Skeletal muscle tissue (tissue), 4 donors: ENCODE data around the gene SBF1. TPM values are rescaled to one million over a fixed set of nuclear protein-coding genes. Genes with fewer than 3 reads are reported as not detected.
"Not testable (repeated sequence)": the region's sequence is repeated elsewhere in the genome, so short reads cannot be mapped to it uniquely, and the experiment has no call there.

Source experiments
- H3K27ac ChIP-seq: one replicate; pipeline ENCODE4 v1.7.0; 2013; ENCODE audit warnings: mild to moderate bottlenecking, low read depth, low read length, inconsistent platforms
- H3K27me3 ChIP-seq, 3 donors: one replicate each; pipeline ENCODE4 v1.7.0; 2013; ENCODE audit warnings: low read length in 3 of 3; ENCODE audit not compliant: control insufficient read depth in 3 of 3, insufficient read depth in 3 of 3
- H3K36me3 ChIP-seq, 3 donors: one replicate each; pipeline ENCODE4 v1.7.0; 2013; ENCODE audit warnings: low read length in 3 of 3; ENCODE audit not compliant: control insufficient read depth in 3 of 3, insufficient read depth in 3 of 3
- H3K4me1 ChIP-seq, 3 donors: one replicate each; pipeline ENCODE4 v1.7.0; 2013; ENCODE audit warnings: low read length in 3 of 3, mild to moderate bottlenecking in 3 of 3; ENCODE audit not compliant: control insufficient read depth in 3 of 3, insufficient read depth in 3 of 3
- H3K4me3 ChIP-seq, 3 donors: one replicate each; pipeline ENCODE4 v1.7.0; 2013; ENCODE audit warnings: low read length in 3 of 3
- H3K9ac ChIP-seq, 3 donors: one replicate each; pipeline ENCODE4 v1.7.0; 2013; ENCODE audit warnings: low read length in 3 of 3, mild to moderate bottlenecking in 3 of 3, moderate library complexity in 2 of 3, low read depth in 1 of 3
- H3K9me3 ChIP-seq, 3 donors: one replicate each; pipeline ENCODE4 v1.7.0; 2013; ENCODE audit warnings: low read length in 3 of 3; ENCODE audit not compliant: control insufficient read depth in 3 of 3
- total RNA-seq: library from RNA; depleted of rRNA; stranded (reverse); fragments of >200 nt; gene quantifications from one replicate; pipeline ENCODE4 v1.2.3, GENCODE V29; 2014
- donor health status: Osteomylitis.

SBF1 gene
- total RNA-seq, 1 donor from 2014 or later: 30.8 TPM

DNA sequence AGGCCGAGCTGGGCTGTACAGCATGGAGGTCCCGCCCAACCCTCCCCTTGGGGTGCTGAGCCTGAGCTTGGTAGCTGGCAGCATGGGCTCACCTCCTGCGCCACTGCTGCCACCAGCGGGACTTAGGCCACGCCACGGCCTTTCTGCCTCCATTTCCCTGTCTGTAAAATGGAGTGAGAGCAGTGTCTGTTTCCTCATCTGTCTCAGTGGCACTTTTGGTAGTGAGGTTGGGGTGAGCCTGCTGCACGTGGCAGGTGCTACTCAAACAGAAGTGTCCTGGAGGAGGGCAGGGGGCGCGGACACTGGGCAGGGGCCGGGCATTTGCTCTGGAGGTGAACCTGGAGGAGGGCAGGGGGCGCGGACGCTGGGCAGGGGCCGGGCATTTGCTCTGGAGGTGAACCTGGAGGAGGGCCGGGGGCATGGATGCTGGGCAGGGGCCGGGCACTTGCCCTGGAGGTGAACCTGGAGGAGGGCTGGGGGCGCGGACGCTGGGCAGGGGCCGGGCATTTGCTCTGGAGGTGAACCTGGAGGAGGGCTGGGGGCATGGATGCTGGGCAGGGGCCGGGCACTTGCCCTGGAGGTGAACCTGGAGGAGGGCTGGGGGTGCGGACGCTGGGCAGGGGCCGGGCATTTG is 41.8 kb downstream of the SBF1 start:
- H3K27ac ChIP-seq, H3K9me3 ChIP-seq, H3K9ac ChIP-seq, H3K4me3 ChIP-seq, H3K27me3 ChIP-seq, H3K4me1 ChIP-seq: not testable (repeated sequence)
- H3K36me3 ChIP-seq: peaks cover 54 to 69% (median 59%) of the 10 kb centered on the region in 3 donors

DNA sequence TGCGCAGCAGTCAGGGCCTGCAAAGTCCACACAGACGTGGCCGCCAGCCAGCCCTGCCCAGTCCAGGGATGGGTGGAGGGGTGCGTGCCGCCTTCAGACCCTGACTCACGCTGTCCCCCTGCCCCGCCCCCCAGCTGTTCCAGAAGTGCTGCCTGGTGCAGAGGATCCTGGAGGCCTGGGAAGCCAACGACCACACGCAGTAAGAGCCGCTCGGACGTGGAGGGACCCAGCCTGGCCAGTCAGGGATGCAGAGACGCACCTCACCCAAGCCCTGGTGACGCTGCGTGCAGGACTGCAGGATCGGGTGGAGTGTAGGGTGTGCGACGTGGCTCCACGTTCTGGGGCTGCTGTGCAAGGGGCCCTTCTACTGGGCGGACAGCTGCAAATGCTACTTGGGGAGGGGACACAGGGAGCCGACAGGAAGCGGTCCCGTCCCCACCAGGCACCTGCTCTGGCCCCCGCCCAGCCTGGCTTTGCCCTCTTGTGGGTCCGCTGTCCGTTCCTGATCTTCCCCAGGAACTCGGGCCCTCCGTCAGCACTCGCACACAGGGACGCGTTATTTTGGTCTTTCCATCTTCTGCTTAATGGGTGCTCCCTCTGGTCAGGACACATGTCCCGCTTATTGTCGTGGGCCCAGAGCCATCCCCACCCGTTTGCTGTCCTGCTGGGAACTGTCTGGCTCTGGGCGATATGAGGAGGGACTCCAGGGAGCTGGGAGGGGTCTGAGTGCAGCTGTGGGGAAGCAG is 42.5 kb downstream of the SBF1 start:
- Histone ChIP-seq H3K9me3 (no peaks in the 10 kb centered on the region), H3K27me3 (no peaks in the 10 kb centered on the region), H3K27ac (no peak overlapping the region), H3K36me3 (peaks cover 48 to 63% (median 52%) of the 10 kb centered on the region in 3 donors), H3K4me3 (no peak overlapping the region), H3K9ac (no peak overlapping the region), H3K4me1 (no peaks in the 10 kb centered on the region)

DNA sequence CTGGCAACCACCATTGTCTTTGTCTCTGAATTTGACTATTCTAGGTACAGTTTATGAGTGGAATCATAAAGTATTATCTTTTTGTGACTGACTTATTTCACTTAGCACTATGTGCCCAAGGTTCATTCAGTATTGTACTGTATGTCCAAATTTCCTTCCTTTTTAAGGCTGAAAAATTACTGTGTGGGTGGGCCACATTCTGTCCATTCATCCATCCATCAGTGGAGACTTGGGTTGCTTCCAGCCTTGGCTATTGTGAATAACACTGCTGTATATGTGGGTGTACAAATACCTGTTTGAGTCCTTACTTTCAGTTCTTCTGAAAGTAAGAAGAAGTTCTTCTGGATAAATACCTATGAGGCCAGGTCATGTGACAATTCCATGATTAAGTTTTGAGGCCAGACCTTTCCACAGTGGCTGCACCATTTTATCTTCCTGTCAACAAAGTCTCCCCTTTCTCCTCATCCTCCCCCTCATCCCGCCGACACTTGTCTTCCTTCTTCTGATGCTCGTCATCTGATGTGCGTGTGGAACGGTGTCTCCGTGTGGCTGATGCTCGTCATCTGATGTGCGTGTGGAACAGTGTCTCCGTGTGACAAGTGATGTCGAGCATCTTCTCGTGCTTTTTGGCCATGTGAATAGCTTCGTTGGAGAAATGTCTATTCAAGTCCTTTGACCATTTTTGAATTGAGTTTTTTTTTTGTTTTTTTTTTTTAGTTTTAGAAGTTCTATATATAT is 49.5 kb downstream of the SBF1 start:
- no peak overlapping the region for H3K9ac ChIP-seq
- no peaks in the 10 kb centered on the region for H3K27me3 ChIP-seq
- peaks cover 47 to 63% (median 58%) of the 10 kb centered on the region in 3 donors for H3K36me3 ChIP-seq
- no peaks in the 10 kb centered on the region for H3K4me1 ChIP-seq
- H3K27ac ChIP-seq: no peak overlapping the region
- H3K4me3 ChIP-seq: no peak overlapping the region
- H3K9me3 ChIP-seq: no peaks in the 10 kb centered on the region

DNA sequence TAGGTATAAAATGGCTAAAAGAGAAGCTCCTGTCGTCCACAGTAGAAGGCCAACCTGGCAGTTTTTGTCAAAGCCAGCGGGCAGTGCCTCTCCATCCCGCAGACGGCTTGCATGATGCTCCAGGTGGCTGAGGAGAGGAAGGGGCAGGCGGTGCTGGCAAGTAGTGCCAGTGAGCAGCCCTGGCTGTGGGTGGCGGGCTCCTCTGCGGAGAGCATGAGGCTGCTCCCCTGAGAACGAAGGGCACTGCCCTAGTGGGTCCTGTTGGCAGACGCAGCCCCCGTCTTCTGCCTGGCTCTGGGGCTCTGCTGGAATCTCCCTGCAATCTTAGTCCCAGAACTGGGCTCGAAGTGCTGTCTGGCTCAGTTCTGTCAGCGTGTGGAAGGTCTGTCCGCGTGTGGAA is 50.9 kb downstream of the SBF1 start:
- Histone ChIP-seq H3K9me3 (no peaks in the 10 kb centered on the region), H3K27ac (no peak overlapping the region), H3K36me3 (peaks cover 51 to 68% (median 64%) of the 10 kb centered on the region in 3 donors), H3K4me1 (no peaks in the 10 kb centered on the region), H3K27me3 (no peaks in the 10 kb centered on the region), H3K9ac (no peak overlapping the region), H3K4me3 (no peak overlapping the region)

DNA sequence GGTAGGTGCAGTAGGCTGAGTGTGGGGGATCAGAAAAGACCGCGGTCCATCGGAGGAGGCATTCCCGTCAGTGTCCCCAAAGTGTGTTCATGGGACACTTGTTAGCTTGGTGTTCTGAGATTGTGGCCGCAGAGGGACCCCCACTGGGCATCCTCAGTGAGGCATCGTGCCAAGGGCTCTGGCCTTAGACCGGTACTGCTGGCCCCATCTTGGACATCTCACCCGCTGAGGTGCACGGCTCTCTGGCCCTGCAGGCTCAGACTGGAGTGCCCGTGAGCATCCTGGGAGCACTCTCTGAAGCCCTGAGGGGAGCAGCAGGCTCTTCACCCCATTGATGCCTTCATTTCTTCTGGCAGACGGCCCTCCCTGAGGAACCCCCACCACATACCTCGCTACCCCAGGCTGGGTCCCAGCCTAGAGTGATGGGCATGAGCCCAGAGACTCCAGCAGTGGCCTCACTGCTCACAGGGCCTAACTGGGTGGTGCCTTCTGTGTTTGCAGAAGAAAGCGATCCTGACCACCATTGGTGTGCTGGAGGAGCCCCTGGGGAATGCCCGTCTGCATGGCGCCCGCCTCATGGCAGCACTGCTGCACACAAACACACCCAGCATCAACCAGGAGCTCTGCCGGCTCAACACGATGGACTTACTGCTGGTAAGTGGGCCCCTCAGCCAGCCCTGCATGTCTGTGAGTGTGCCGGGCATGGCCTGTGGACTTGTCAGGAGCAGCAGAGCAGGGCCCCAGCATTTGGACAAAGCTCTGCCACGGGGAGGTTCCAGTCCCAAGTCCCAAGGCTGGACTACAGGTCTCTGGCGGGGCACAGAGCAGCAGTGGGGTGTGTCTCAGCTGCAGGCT is 51.6 kb downstream of the SBF1 start:
- Histone ChIP-seq H3K4me1 (no peaks in the 10 kb centered on the region), H3K9ac (no peak overlapping the region), H3K9me3 (no peaks in the 10 kb centered on the region), H3K4me3 (no peak overlapping the region), H3K27me3 (no peaks in the 10 kb centered on the region), H3K27ac (no peak overlapping the region), H3K36me3 (peaks cover 56 to 70% (median 63%) of the 10 kb centered on the region in 3 donors)

DNA sequence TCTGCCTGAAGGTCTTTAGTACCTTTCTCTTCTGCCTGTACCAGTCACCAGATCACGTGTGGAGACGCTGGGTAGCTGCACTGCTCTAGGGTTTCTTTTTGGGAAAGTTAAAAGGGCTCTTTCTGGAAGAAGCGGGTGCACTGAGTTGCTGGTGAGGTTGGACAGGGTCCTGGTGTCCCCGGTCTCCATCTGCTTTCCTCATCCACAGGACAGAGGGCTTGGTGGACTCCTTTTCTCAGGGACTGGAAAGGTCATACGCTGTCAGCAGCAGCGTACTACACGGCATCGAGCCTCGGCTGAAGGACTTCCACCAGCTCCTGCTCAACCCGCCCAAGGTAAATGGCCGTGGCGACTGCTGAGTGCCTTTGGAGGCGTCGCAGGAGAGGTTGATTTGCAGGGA is 52.8 kb downstream of the SBF1 start:
- Histone ChIP-seq H3K36me3 (peaks cover 66 to 78% (median 73%) of the 10 kb centered on the region in 3 donors), H3K9ac (no peak overlapping the region), H3K27me3 (no peaks in the 10 kb centered on the region), H3K9me3 (no peaks in the 10 kb centered on the region), H3K4me1 (no peaks in the 10 kb centered on the region), H3K4me3 (no peak overlapping the region), H3K27ac (no peak overlapping the region)

DNA sequence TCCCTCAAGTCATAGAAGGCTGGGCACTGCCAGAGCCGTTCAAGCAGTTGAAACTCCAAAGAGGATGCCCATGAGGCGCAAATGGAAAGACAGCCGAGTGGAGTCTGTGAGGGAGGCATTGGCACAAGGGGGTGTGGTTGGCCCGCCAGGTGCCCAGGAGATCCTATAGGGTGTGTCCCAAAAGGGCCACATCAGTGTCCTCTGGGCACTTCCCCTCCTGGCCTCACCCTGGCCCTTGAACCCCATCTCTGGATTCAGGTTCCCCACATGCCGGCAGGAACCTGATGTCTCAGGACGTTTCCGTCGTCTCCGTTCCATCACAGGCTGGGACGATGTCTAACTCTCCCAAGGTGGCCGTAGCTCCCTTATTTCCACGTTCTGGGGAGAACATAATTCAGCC is 54.3 kb downstream of the SBF1 start:
- H3K9me3 ChIP-seq: no peaks in the 10 kb centered on the region
- H3K4me1 ChIP-seq: no peaks in the 10 kb centered on the region
- no peak overlapping the region for H3K9ac ChIP-seq
- peaks cover 79 to 85% (median 84%) of the 10 kb centered on the region in 3 donors for H3K36me3 ChIP-seq
- no peak overlapping the region for H3K27ac ChIP-seq
- no peaks in the 10 kb centered on the region for H3K27me3 ChIP-seq
- H3K4me3 ChIP-seq: no peak overlapping the region

DNA sequence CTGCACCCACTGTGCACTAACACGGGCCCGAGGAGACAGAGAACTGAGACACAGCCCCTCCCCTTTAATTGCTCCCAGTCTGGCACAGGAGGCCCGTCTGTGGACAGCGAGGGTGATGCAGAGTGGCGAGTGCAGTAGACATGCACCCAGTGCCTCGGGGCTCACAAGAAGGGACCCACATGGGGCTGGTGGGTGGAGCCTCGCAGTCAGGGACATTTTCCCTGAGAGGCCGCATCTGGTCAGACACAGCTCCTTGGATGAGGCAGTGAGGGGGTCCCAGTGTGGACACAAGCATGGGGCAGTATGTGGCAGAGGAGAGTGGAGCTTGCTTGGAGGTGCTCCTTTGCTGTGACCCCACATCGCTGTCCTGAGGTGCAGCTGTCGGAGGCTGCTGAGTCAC is 54.8 kb downstream of the SBF1 start:
- H3K4me3 ChIP-seq: no peak overlapping the region
- H3K9ac ChIP-seq: no peak overlapping the region
- no peak overlapping the region for H3K27ac ChIP-seq
- H3K9me3 ChIP-seq: no peaks in the 10 kb centered on the region
- H3K36me3 ChIP-seq: peaks cover 82 to 85% (median 84%) of the 10 kb centered on the region in 3 donors
- no peaks in the 10 kb centered on the region for H3K4me1 ChIP-seq
- H3K27me3 ChIP-seq: no peaks in the 10 kb centered on the region

DNA sequence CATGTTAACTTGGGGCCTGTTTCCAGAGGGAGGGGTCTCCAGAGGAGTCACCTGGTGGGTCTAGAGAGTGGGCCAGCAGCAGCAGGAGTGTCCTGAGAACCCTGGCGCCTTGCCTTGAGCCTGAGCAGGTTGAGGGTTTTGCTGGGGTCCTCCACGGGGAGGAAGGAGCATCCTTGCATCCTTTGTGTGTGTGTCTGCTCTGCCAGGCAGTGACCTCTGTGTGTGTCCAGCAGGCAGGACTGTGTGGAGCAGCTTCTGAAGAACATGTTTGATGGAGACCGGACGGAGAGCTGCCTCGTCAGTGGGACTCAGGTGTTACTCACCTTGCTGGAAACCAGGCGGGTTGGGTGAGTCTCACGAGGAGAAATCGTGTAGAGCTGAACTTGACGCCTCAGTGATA is 55.7 kb downstream of the SBF1 start:
- Histone ChIP-seq H3K9me3 (no peaks in the 10 kb centered on the region), H3K4me1 (no peaks in the 10 kb centered on the region), H3K9ac (no peak overlapping the region), H3K4me3 (no peak overlapping the region), H3K36me3 (peaks cover 85 to 87% (median 87%) of the 10 kb centered on the region in 3 donors), H3K27me3 (no peaks in the 10 kb centered on the region), H3K27ac (no peak overlapping the region)
